ENCODE data around the gene TBX20. TPM values are rescaled to one million over a fixed set of nuclear protein-coding genes. Genes with fewer than 3 reads are reported as not detected.

TBX20 gene, protein sequence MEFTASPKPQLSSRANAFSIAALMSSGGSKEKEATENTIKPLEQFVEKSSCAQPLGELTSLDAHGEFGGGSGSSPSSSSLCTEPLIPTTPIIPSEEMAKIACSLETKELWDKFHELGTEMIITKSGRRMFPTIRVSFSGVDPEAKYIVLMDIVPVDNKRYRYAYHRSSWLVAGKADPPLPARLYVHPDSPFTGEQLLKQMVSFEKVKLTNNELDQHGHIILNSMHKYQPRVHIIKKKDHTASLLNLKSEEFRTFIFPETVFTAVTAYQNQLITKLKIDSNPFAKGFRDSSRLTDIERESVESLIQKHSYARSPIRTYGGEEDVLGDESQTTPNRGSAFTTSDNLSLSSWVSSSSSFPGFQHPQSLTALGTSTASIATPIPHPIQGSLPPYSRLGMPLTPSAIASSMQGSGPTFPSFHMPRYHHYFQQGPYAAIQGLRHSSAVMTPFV
- total RNA-seq, result 0.09 and 0.24 TPM in 2 replicates

DNA sequence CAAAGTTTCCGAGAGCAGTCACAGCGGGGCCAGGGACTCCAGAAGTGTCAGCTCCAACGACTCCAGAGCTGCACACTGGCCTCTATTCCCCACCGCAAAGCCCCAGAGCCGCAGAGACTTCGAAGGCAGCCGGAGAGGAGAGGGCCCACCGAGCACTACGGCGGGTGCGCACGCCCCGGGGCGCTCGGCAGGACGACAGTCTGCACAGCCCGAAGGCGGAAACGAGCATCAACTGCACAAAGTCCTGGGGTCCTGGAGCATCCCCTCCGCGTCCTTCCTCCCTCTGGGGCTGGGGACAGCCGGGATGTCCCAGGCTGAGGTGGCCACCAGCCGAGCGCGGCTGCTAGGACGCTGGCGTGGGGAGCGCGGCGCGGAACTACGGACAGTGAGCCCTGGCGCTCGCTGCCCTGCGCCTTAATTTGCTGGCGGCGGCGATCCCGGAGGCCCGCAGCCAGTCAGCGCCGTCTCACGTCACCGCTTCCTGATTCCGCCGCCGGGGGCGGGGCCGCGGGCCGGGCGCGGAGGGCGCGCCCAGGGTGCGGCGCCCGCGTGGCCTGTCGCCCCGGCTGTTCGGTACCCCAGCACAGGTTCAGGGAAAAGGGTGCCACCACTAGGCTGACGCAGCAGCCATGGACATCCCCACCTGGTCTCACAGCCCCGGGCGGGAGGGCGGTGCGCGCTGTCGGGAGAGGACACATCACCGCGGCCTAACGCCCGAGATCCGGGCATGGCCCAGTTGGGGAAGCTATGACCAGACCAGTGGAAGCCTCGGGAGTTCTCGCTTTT lies at the start of gene TBX20:
TSS of gene TBX20 (minus strand) at position 391 of the 786 bp plus-strand sequence. CDS start 480 bp downstream, outside the sequence.
- Mint-ChIP-seq H3K9me3 (peaks cover 23% of the 10 kb centered on the region), H3K36me3 (ENCODE audit: low read depth) (peaks cover 5% of the 10 kb centered on the region), H3K4me1 (peaks cover 12% of the 10 kb centered on the region), H3K27ac (peak within 1 kb of the TSS; percentile 3), H3K4me3 (peak within 1 kb of the TSS; percentile 73), H3K27me3 (peaks cover 87% of the 10 kb centered on the region)
- DNase-seq, result peak; percentile 80
- intact Hi-C loops (cut with micrococcal nuclease), result no loop called here

DNA sequence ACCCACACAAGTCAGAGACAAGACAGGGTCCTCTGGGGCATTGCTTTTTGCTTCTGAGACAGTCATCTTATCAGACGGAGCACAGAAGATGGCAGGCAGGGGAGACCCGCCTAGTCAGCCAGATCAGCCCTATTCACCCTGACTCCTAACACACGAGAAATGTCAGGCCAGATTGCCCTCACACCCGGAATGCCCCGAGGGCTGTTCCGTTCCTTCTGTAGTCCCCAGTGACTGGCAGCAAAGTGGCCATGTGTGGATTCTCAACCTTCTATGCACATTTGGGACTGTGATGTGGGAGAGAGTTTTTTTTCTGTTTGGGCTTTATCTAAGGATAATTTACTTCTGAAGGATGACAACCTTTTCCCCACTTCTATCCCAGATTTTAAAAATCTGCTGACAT lies 35.5 kb upstream of the TBX20 start:
- H3K9me3 Mint-ChIP-seq, result no peaks in the 10 kb centered on the region
- H3K4me1 Mint-ChIP-seq, result no peaks in the 10 kb centered on the region
- H3K36me3 Mint-ChIP-seq (ENCODE audit: low read depth), result no peaks in the 10 kb centered on the region
- no peak overlapping the region for H3K4me3 Mint-ChIP-seq
- H3K27ac Mint-ChIP-seq, result no peak overlapping the region
- intact Hi-C loops (cut with micrococcal nuclease), result no loop called here
- peaks cover 2% of the 10 kb centered on the region for H3K27me3 Mint-ChIP-seq
- DNase-seq, result no peak

DNA sequence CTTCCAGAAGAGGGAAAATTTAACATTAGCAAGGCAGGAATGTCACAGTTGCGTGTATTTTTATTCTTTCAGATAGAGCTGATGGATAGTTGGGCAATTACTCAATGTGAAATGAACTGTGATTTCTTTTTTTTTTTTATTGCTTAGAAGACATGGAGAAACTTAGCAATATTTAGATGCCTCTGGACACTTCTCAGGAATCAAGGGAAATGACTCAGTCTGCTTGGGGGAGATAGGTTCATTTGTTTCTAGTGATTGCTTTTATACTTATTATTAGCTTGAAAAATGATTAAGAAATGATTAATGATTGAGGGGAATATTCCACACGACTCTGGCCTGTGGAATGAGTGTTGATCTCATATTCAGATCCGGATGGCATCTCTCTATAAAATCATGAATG lies 33.1 kb upstream of the TBX20 start:
- intact Hi-C loops (cut with micrococcal nuclease), result no loop called here
- no peak for DNase-seq
- H3K36me3 Mint-ChIP-seq (ENCODE audit: low read depth), result no peaks in the 10 kb centered on the region
- H3K27me3 Mint-ChIP-seq, result peaks cover 2% of the 10 kb centered on the region
- no peak overlapping the region for H3K27ac Mint-ChIP-seq
- no peaks in the 10 kb centered on the region for H3K9me3 Mint-ChIP-seq
- no peaks in the 10 kb centered on the region for H3K4me1 Mint-ChIP-seq
- no peak overlapping the region for H3K4me3 Mint-ChIP-seq

DNA sequence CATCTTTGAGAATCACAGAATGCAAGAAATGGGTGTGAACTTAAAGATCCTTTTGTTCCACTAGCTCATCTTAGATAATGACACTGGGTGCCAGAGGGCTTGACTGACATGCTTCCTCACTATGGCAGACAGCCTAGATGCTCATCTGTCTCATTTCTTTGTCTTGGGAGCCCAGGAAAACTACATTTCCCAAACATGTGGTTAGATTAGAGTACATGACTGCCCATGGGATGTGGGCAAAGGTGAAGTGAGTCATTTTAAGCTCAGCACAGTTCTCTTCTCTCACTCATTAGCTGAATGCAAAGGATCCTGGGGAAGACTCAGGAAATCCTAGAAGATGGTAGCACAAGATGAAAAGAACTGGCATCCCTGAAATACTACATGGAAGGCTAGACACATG lies 32.5 kb upstream of the TBX20 start:
- DNase-seq, result no peak
- Mint-ChIP-seq H3K27me3 (peaks cover 2% of the 10 kb centered on the region), H3K36me3 (ENCODE audit: low read depth) (no peaks in the 10 kb centered on the region), H3K4me1 (no peaks in the 10 kb centered on the region), H3K4me3 (no peak overlapping the region), H3K27ac (no peak overlapping the region), H3K9me3 (no peaks in the 10 kb centered on the region)
- intact Hi-C loops (cut with micrococcal nuclease), result no loop called here

DNA sequence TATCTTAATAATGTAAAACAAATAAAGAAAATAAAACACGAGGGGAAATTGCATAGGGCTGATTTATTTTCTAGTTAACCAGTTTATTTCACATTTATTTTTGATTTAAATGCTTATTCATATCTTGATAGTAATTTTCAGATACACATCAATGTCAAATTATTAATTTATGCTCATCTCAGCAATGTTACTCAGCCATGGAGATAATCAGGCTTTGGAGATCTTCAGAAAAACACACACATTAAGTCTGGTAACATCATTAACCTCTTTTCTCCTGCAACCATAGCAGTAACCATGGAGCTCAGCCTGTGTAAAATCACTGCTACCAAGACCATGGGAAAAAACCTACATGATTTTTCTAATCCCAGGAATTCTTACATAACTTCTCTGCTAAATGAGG lies 31.9 kb upstream of the TBX20 start:
- DNase-seq, result no peak
- Mint-ChIP-seq H3K9me3 (no peaks in the 10 kb centered on the region), H3K4me1 (no peaks in the 10 kb centered on the region), H3K36me3 (ENCODE audit: low read depth) (no peaks in the 10 kb centered on the region), H3K27me3 (peaks cover 2% of the 10 kb centered on the region), H3K4me3 (no peak overlapping the region), H3K27ac (no peak overlapping the region)
- intact Hi-C loops (cut with micrococcal nuclease), result no loop called here

DNA sequence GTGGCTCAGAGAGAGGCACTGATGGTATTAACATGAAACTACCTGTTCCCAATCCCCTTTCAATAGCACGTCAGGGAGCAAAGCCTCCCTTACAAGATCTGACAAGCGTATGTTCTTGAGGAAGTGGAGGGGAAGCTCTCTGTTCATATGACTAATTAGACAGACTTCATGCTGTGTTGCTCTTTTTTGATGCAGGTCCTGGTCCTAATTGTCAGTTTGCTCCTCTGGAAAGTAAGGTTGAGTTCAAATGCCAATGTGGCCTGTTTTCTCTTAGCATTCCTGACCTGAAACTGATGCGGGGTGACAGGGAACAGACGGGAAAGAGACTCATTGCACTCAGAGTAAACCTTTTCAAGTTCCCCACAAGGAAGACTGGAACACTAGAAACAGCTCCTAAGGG lies 27.0 kb upstream of the TBX20 start:
- Mint-ChIP-seq H3K27me3 (peaks cover 4% of the 10 kb centered on the region), H3K27ac (no peak overlapping the region), H3K4me3 (no peak overlapping the region), H3K36me3 (ENCODE audit: low read depth) (no peaks in the 10 kb centered on the region), H3K9me3 (no peaks in the 10 kb centered on the region), H3K4me1 (no peaks in the 10 kb centered on the region)
- no peak for DNase-seq
- intact Hi-C loops (cut with micrococcal nuclease), result no loop called here

DNA sequence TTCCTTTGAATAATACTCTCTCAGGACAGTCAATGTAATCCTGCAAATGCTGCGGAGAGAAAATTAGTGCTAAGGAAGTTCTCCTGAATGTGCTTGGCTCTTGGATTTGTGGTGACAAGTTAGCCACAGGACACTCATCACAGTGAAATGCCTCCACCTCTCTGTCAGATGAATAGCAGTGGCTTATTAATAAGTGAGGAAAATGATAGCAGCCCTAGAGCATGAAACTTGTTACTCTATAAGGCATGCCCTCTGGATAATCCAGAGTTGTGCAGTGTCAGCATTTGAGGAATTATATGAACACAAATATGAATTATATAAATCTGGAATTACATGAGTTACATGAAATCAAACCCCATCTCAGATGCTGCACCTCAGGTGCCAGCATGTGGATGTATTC lies 23.5 kb upstream of the TBX20 start:
- no peaks in the 10 kb centered on the region for H3K9me3 Mint-ChIP-seq
- H3K27me3 Mint-ChIP-seq, result peaks cover 10% of the 10 kb centered on the region
- no peaks in the 10 kb centered on the region for H3K36me3 Mint-ChIP-seq (ENCODE audit: low read depth)
- intact Hi-C loops (cut with micrococcal nuclease), result no loop called here
- H3K27ac Mint-ChIP-seq, result no peak overlapping the region
- H3K4me1 Mint-ChIP-seq, result no peaks in the 10 kb centered on the region
- peak; percentile 24 for DNase-seq
- no peak overlapping the region for H3K4me3 Mint-ChIP-seq

DNA sequence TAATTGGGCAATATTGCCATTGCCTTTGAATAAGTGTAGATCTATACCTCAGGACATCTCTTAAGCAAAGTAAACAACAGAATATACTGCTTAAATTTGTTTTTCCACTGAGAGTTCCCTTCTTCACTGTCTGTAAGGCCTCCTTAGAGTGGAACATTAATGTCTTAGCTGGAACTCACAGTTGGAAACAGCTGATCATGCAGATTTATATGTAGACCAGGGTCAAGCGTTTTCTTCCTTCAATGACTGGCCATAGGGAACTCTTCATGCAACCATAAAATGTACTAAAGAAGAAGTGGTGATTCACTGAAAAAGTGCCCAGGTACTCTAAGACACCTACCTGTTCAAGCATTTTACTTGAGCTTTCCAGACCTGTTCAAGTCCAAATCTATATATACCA lies 18.3 kb upstream of the TBX20 start:
- H3K4me1 Mint-ChIP-seq, result no peaks in the 10 kb centered on the region
- peak; percentile 8 for DNase-seq
- H3K27ac Mint-ChIP-seq, result no peak overlapping the region
- H3K4me3 Mint-ChIP-seq, result no peak overlapping the region
- H3K36me3 Mint-ChIP-seq (ENCODE audit: low read depth), result no peaks in the 10 kb centered on the region
- no peaks in the 10 kb centered on the region for H3K9me3 Mint-ChIP-seq
- peaks cover 11% of the 10 kb centered on the region for H3K27me3 Mint-ChIP-seq
- intact Hi-C loops (cut with micrococcal nuclease), result no loop called here

DNA sequence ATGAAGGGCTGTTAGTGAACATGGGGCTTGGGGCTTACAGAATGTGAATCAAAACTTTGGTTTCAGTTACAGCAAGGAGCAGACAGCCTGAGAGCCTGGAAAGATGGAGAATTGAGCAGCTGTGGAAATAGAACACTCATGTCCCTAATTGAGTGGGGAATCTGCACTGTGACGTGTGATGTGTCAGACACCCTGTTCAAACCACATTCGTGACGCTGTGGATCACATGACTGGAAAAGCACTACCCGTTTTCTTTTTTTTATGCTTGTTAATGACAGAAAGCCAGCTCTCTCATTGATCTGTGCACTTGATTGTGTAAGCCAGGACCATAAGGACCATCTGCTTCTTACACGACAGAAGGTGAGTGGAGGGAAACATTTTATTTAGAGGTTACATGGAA lies 15.1 kb upstream of the TBX20 start:
- Mint-ChIP-seq H3K27ac (no peak overlapping the region), H3K4me1 (no peaks in the 10 kb centered on the region), H3K27me3 (peaks cover 17% of the 10 kb centered on the region), H3K9me3 (no peaks in the 10 kb centered on the region), H3K4me3 (no peak overlapping the region), H3K36me3 (ENCODE audit: low read depth) (no peaks in the 10 kb centered on the region)
- DNase-seq, result peak; percentile 25
- intact Hi-C loops (cut with micrococcal nuclease), result no loop called here

DNA sequence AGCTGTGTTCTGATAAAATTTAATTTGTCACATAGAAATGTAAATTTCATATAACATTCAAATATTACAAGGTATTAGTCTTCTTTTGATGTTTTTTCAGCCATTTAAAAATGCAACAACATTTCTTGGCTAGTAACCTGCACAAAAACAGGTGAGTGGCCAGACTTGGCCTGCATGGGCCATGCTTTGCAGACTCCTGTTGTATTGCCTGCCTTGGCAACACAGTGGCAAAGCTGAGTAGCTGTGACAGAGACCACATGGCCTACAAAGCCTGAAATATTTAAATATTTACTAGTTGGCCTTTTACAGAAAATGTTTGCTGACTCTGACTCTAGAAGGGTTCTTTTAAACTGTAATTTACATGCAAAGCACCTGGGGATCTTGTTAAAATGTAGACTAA lies 13.5 kb upstream of the TBX20 start:
- Mint-ChIP-seq H3K4me1 (no peaks in the 10 kb centered on the region), H3K27ac (no peak overlapping the region), H3K36me3 (ENCODE audit: low read depth) (no peaks in the 10 kb centered on the region), H3K27me3 (peaks cover 26% of the 10 kb centered on the region), H3K4me3 (no peak overlapping the region), H3K9me3 (no peaks in the 10 kb centered on the region)
- DNase-seq, result peak; percentile 27
- intact Hi-C loops (cut with micrococcal nuclease), result no loop called here

DNA sequence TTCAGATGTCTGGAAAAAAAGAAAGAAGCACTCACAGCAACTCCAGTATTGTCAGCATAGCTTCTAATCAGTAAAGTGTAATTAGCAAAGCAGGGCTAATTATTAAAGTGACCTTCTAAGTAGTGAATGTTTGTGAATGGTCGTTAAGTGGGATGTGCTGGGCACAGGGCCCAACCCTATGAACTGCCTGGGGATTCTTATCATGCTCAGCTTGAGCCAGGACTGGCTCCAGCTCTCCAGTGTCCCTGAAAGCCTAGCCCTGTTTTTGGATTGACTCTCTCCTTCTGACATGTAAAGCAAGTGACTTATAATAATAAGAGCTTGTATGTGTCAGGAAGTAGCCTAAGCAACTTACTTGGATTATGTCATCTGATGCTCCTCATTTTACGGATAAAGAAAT lies 9.5 kb upstream of the TBX20 start:
- peaks cover 12% of the 10 kb centered on the region for H3K9me3 Mint-ChIP-seq

DNA sequence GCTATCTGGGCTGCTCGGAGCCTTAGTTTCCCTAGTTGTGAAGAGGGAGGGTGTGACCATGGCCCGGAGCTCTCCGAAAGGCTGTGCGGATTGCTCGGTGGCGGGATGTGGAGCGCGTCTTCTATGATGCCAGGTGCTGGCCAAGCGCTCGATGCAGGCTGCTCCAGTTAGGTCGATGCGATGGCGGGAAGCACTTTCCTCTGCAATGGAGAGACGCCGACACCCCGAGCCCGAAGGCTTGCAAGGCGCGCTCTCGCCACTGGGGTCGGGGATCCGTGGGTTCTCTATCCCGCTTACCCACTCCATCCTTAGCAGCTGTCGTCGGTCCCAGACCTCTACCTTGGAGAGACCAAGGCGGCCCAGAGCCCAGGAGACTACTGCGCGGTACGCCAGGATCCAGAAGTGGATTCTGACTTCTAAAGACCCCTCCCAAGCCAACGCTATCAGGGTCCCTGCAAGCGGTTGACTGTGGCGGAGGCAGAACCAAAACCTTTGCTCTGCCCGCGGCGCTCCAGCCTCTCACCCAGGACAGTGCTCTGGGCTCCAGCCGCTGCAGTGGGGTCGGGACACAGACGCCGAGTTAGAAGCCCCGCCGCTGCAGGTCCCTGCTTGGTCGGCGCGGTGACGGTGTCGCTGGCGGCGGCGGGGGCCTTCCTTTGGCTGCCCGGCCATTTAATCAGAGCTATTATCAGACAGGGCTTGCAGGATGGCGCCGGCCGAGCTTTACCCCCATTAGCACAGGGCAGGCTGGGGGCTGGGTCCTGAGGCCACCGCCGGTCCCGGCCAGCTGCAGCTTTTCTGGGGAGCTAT lies 7.8 kb upstream of the TBX20 start:
- Mint-ChIP-seq H3K4me3 (no peak overlapping the region), H3K36me3 (ENCODE audit: low read depth) (peaks cover 5% of the 10 kb centered on the region), H3K27me3 (peaks cover 68% of the 10 kb centered on the region), H3K4me1 (no peaks in the 10 kb centered on the region), H3K27ac (no peak overlapping the region), H3K9me3 (peaks cover 13% of the 10 kb centered on the region)
- DNase-seq, result no peak
- intact Hi-C loops (cut with micrococcal nuclease), result no loop called here

More for the DNA sequence above, 9.5 kb upstream of the TBX20 start:
- DNase-seq, result peak; percentile 40
- intact Hi-C loops (cut with micrococcal nuclease), result no loop called here
- Mint-ChIP-seq H3K4me3 (no peak overlapping the region), H3K27me3 (peaks cover 56% of the 10 kb centered on the region), H3K36me3 (ENCODE audit: low read depth) (peaks cover 4% of the 10 kb centered on the region), H3K27ac (no peak overlapping the region), H3K4me1 (no peaks in the 10 kb centered on the region)

DNA sequence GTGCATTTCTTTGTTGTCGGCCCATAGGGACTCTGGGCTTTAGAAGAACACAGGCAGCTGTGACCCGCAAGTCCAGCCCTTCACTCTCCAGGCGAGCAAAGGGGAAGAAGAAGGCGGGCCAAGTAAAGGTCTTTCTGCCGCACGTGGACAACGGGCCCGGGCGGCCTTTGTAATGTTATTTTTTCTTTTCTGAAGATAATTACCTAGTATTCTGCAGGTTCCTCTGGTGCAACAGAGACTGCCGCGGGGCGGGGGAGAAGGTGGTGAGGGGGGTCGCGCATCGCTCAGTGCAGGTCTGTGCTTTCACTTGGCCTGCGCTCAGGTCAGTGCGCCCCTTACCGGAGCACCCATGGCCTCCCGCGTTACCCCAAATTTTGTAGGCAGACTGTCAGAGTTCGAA lies 7.1 kb upstream of the TBX20 start:
- no peak for DNase-seq
- peaks cover 5% of the 10 kb centered on the region for H3K36me3 Mint-ChIP-seq (ENCODE audit: low read depth)
- peaks cover 73% of the 10 kb centered on the region for H3K27me3 Mint-ChIP-seq
- no peak overlapping the region for H3K27ac Mint-ChIP-seq
- no peak overlapping the region for H3K4me3 Mint-ChIP-seq
- intact Hi-C loops (cut with micrococcal nuclease), result no loop called here
- peaks cover 13% of the 10 kb centered on the region for H3K9me3 Mint-ChIP-seq
- H3K4me1 Mint-ChIP-seq, result no peaks in the 10 kb centered on the region

DNA sequence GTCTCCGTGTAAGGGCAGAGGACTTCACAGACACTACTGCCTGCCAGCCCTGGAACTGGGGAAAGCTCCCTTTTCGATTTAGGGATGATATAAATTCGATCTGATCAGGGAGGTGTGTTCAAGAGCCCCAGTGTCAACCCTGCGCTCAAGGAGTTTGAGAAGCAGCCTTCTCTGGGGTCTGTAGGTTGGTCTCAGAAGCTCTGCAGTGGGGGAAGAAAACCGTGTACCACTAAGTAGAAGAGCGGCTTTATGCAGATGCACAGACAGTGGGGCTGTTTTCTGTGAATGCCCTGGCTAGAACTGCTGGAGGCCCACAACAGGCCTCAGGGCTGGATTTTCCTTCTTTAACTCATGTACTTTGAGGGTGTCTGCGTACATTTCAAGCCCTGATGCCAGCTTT lies 6.3 kb upstream of the TBX20 start:
- H3K27me3 Mint-ChIP-seq, result peaks cover 77% of the 10 kb centered on the region
- DNase-seq, result no peak
- peaks cover 16% of the 10 kb centered on the region for H3K9me3 Mint-ChIP-seq
- intact Hi-C loops (cut with micrococcal nuclease), result no loop called here
- no peak overlapping the region for H3K4me3 Mint-ChIP-seq
- no peak overlapping the region for H3K27ac Mint-ChIP-seq
- H3K36me3 Mint-ChIP-seq (ENCODE audit: low read depth), result peaks cover 5% of the 10 kb centered on the region
- H3K4me1 Mint-ChIP-seq, result no peaks in the 10 kb centered on the region
